Nephron (organoid): ENCODE results near the gene RBP2.

Experiments
- H3K27ac Mint-ChIP-seq, 3 experiments: 2 replicates each; pipeline ENCODE4 v1.8.0; 2020; ENCODE audit warnings: mixed read lengths in 3 of 3, mild to moderate bottlenecking in 2 of 3, moderate library complexity in 1 of 3
- H3K27me3 Mint-ChIP-seq: 2 replicates; pipeline ENCODE4 v1.8.0; 2021; ENCODE audit warnings: low read depth, mild to moderate bottlenecking, moderate library complexity, mixed read lengths
- H3K36me3 Mint-ChIP-seq: 2 replicates; pipeline ENCODE4 v1.8.0; 2020; ENCODE audit warnings: low read depth, mixed read lengths
- H3K4me1 Mint-ChIP-seq: 2 replicates; pipeline ENCODE4 v1.8.0; 2020; ENCODE audit warnings: mixed read lengths
- H3K4me3 Mint-ChIP-seq, 3 experiments: 2 replicates each; pipeline ENCODE4 v1.8.0; 2020; ENCODE audit warnings: mild to moderate bottlenecking in 3 of 3, mixed read lengths in 3 of 3, moderate library complexity in 2 of 3
- H3K9me3 Mint-ChIP-seq: 2 replicates; pipeline ENCODE4 v1.8.0; 2020; ENCODE audit warnings: mixed read lengths
- TF ChIP-seq, protein P1 (sequence below), 3 experiments: fragments of 200-600 bp; sonication (generic); IDR thresholded peaks; one replicate each; pipeline ENCODE4 v1.5.0; 2021; ENCODE audit warnings: antibody characterized with exemption in 3 of 3; ENCODE audit not compliant: unreplicated experiment in 3 of 3

Gene RBP2

DNA sequence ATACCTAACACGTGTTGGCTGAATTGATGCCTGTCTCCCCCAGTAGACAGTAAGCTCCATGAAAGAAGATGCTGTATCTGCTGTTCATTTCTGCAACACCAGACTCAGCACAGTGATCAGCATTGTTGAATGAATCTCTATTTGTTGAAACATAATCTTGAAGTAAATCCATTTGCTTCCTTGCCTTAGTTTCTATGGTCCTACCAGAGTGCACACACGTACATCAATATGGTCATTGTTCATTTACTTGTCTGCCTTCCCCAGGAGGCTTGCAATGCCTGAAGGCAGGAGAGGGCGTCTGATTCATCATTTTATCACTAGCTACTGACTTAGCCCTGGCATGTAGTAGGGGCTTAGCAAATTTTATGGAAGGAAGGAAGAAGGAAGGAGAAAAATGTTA is 19.2 kb downstream of the RBP2 start:
- Mint-ChIP-seq H3K4me1 (peaks cover 13% of the 10 kb centered on the region), H3K9me3 (no peaks in the 10 kb centered on the region), H3K27ac (no peak overlapping the region), H3K4me3 (no peak overlapping the region), H3K36me3 (no peaks in the 10 kb centered on the region), H3K27me3 (no peaks in the 10 kb centered on the region)
- TF ChIP-seq, protein P1, sequence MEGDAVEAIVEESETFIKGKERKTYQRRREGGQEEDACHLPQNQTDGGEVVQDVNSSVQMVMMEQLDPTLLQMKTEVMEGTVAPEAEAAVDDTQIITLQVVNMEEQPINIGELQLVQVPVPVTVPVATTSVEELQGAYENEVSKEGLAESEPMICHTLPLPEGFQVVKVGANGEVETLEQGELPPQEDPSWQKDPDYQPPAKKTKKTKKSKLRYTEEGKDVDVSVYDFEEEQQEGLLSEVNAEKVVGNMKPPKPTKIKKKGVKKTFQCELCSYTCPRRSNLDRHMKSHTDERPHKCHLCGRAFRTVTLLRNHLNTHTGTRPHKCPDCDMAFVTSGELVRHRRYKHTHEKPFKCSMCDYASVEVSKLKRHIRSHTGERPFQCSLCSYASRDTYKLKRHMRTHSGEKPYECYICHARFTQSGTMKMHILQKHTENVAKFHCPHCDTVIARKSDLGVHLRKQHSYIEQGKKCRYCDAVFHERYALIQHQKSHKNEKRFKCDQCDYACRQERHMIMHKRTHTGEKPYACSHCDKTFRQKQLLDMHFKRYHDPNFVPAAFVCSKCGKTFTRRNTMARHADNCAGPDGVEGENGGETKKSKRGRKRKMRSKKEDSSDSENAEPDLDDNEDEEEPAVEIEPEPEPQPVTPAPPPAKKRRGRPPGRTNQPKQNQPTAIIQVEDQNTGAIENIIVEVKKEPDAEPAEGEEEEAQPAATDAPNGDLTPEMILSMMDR (IDR thresholded peaks at IDR 0.05; ENCODE audit: unreplicated experiment in 3 of 3): no peak

DNA sequence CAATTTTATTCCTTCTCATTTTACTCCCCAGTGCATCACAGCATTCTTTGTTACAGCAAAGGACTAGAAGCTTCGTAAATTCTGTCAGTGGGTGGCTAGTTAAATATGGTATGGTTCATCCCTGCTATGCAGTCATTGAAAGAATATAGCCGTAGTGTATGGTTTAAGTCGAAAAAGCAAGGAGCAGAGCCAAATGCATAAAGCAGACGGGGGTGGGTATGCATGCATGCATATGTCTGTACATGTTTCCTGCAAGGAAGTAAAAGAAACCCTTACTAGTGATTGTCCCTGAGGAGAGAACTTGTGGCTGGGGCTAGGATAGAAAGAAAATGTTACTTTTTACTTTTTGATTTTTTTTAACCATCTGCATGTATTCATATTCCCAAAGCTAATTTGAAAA is 19.9 kb downstream of the RBP2 start:
- Mint-ChIP-seq H3K4me1 (peaks cover 13% of the 10 kb centered on the region), H3K4me3 (no peak overlapping the region), H3K36me3 (no peaks in the 10 kb centered on the region), H3K9me3 (no peaks in the 10 kb centered on the region), H3K27me3 (no peaks in the 10 kb centered on the region), H3K27ac (no peak overlapping the region)
- TF ChIP-seq, protein P1 (IDR thresholded peaks at IDR 0.05; ENCODE audit: unreplicated experiment in 3 of 3): no peak

DNA sequence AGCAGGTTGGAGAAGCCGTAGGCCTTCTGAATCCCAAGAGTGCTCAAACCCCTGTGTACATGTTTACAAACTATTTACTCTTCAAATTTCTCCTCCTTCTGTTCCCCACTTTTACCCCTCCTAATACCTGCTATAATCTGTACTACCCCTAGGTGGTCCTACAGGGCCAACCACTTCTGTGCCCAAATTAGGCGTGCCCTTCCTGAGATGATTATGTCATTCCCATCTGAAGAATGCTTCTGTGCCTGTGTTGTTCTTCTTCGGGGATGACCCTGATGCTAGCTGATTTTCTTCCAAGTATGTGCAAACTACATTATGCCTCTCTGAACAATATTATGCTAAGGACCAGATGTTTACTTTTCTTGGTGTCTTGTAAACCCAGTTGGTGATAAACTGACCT is 20.5 kb downstream of the RBP2 start:
- H3K27ac Mint-ChIP-seq: no peak overlapping the region
- H3K4me3 Mint-ChIP-seq: no peak overlapping the region
- H3K9me3 Mint-ChIP-seq: no peaks in the 10 kb centered on the region
- H3K36me3 Mint-ChIP-seq: no peaks in the 10 kb centered on the region
- no peaks in the 10 kb centered on the region for H3K27me3 Mint-ChIP-seq
- TF ChIP-seq, protein P1 (IDR thresholded peaks at IDR 0.05; ENCODE audit: unreplicated experiment in 3 of 3): peak in 2 of 3 experiments; percentile 18 to 20
- peaks cover 13% of the 10 kb centered on the region for H3K4me1 Mint-ChIP-seq

DNA sequence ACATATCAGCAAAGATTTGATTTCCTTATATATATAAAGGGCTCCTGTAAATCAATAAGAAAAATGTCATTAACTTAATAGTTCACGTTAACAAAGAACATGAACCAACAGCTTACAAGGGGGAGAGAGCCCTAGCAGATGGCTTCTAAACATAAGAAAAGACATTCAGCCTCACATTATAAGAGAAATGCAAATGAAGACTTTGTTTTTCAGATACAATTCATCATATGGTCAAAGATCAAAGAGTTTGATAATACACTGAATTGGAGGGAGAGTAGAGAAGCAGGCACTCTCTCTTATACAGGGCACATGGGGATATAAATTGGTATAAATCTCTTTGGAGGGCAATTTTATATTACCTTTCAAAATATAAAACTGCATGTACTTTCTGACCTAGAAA is 21.1 kb downstream of the RBP2 start:
- TF ChIP-seq, protein P1 (IDR thresholded peaks at IDR 0.05; ENCODE audit: unreplicated experiment in 3 of 3): no peak
- H3K27ac Mint-ChIP-seq: no peak overlapping the region
- peaks cover 10% of the 10 kb centered on the region for H3K4me1 Mint-ChIP-seq
- H3K4me3 Mint-ChIP-seq: no peak overlapping the region
- no peaks in the 10 kb centered on the region for H3K27me3 Mint-ChIP-seq
- no peaks in the 10 kb centered on the region for H3K9me3 Mint-ChIP-seq
- no peaks in the 10 kb centered on the region for H3K36me3 Mint-ChIP-seq

DNA sequence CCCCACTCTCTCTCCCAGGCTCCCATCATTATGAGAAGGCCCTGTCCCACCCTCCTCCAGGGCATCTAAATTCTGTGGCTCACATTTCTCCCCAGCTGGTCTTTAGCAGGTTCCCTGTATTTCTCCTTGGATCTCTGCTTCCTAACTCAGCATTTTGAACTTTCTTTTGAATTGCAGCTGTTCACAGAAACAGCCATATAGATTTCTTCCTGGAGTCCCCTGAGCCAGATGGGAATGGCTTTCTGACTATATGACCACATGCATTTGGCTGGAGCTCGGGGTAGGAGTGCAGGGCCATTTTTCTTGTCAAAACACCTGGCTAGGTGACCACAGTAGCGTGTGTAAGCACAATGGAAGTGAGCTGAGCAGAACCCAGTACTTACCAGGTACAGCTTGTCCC is 22.0 kb downstream of the RBP2 start:
- no peaks in the 10 kb centered on the region for H3K9me3 Mint-ChIP-seq
- H3K27ac Mint-ChIP-seq: peak overlapping the region in 1 of 3 experiments; percentile 20
- H3K4me1 Mint-ChIP-seq: peaks cover 4% of the 10 kb centered on the region
- no peaks in the 10 kb centered on the region for H3K36me3 Mint-ChIP-seq
- H3K27me3 Mint-ChIP-seq: no peaks in the 10 kb centered on the region
- H3K4me3 Mint-ChIP-seq: no peak overlapping the region
- TF ChIP-seq, protein P1 (IDR thresholded peaks at IDR 0.05; ENCODE audit: unreplicated experiment in 3 of 3): no peak

DNA sequence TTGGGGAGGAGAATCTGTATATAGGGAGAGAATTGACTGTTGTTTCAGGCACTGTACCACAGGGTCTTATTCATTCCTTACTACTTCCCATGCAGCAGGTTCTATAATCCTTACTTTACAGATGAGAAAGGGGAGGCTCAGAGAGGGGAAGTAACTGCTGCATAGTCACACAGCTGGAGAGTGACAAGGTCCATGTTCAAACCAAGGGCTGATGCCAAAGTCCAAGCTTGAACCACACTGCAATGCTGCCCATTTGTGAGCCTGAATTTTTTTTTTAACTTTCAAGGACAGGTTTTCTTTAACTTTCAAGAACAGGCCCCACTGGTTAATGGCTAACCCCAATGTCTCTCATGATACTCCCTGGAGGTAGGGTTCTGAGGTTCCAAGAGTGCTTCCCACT is 26.2 kb downstream of the RBP2 start:
- Mint-ChIP-seq H3K27me3 (no peaks in the 10 kb centered on the region), H3K4me1 (no peaks in the 10 kb centered on the region), H3K4me3 (no peak overlapping the region), H3K36me3 (no peaks in the 10 kb centered on the region), H3K9me3 (no peaks in the 10 kb centered on the region), H3K27ac (no peak overlapping the region)
- TF ChIP-seq, protein P1 (IDR thresholded peaks at IDR 0.05; ENCODE audit: unreplicated experiment in 3 of 3): no peak
